ENCODE measurements around the gene HUS1B.
"Not testable (repeated sequence)": the region's sequence is repeated elsewhere in the genome, so short reads cannot be mapped to it uniquely, and the experiment has no call there.

Gene HUS1B

GRCh38 chr6:678520-678919 is 21.6 kb upstream of the HUS1B start:
- DNase-seq (ENCODE audit: low spot score) = no peak

- no peak for DNase-seq (ENCODE audit: low spot score)
Observed at GRCh38 chr6:677919-678318, 21.0 kb upstream of the HUS1B start.

- no peak for DNase-seq (ENCODE audit: low spot score)
Observed at GRCh38 chr6:674956-675355, 18.1 kb upstream of the HUS1B start.

GRCh38 chr6:674406-674805 is 17.5 kb upstream of the HUS1B start:
- no peak for DNase-seq (ENCODE audit: low spot score)

- DNase-seq (ENCODE audit: low spot score) = no peak
Observed at GRCh38 chr6:667253-667927, 10.5 kb upstream of the HUS1B start.

GRCh38 chr6:665403-666267 is 8.7 kb upstream of the HUS1B start:
- no peak for DNase-seq (ENCODE audit: low spot score)

- DNase-seq (ENCODE audit: low spot score) = not testable (repeated sequence)
Observed at GRCh38 chr6:663788-664187, 6.9 kb upstream of the HUS1B start.

GRCh38 chr6:659716-660581 is 3.0 kb upstream of the HUS1B start:
- DNase-seq (ENCODE audit: low spot score) = no peak

GRCh38 chr6:658244-658643 is 1.3 kb upstream of the HUS1B start:
- DNase-seq (ENCODE audit: low spot score) = no peak

GRCh38 chr6:657743-658142 is 843 bp upstream of the HUS1B start:
- no peak for DNase-seq (ENCODE audit: low spot score)

GRCh38 chr6:654136-654535 is 2.8 kb downstream of the HUS1B start:
- DNase-seq (ENCODE audit: low spot score) = no peak

GRCh38 chr6:652865-653264 is 4.0 kb downstream of the HUS1B start:
- DNase-seq (ENCODE audit: low spot score) = peak; percentile 22

GRCh38 chr6:650098-650497 is 6.8 kb downstream of the HUS1B start:
- no peak for DNase-seq (ENCODE audit: low spot score)

GRCh38 chr6:642805-643204 is 14.1 kb downstream of the HUS1B start:
- DNase-seq (ENCODE audit: low spot score) = no peak

GRCh38 chr6:641225-641985 is 15.5 kb downstream of the HUS1B start:
- no peak for DNase-seq (ENCODE audit: low spot score)

- DNase-seq (ENCODE audit: low spot score) = peak; percentile 84
Observed at GRCh38 chr6:636488-636887, 20.4 kb downstream of the HUS1B start.

- no peak for DNase-seq (ENCODE audit: low spot score)
Observed at GRCh38 chr6:635233-635632, 21.7 kb downstream of the HUS1B start.

GRCh38 chr6:633611-634010 is 23.3 kb downstream of the HUS1B start:
- no peak for DNase-seq (ENCODE audit: low spot score)

GRCh38 chr6:628766-629165 is 28.1 kb downstream of the HUS1B start:
- no peak for DNase-seq (ENCODE audit: low spot score)

- no peak for DNase-seq (ENCODE audit: low spot score)
Observed at GRCh38 chr6:626236-626635, 30.7 kb downstream of the HUS1B start.

GRCh38 chr6:624979-625378 is 31.9 kb downstream of the HUS1B start:
- DNase-seq (ENCODE audit: low spot score) = no peak

- no peak for DNase-seq (ENCODE audit: low spot score)
Observed at GRCh38 chr6:622462-622861, 34.4 kb downstream of the HUS1B start.

Measured in activated CD4-positive, alpha-beta T cell treated with anti-CD3 and anti-CD28 coated beads, Interleukin-2, Interleukin-4, amounts not matched to agents 100 ng/mL and 50 ng/mL, durations not matched to agents 16 hours and 8 hours (primary cell).